ENCODE results near the gene CDADC1.

Gene CDADC1

DNA sequence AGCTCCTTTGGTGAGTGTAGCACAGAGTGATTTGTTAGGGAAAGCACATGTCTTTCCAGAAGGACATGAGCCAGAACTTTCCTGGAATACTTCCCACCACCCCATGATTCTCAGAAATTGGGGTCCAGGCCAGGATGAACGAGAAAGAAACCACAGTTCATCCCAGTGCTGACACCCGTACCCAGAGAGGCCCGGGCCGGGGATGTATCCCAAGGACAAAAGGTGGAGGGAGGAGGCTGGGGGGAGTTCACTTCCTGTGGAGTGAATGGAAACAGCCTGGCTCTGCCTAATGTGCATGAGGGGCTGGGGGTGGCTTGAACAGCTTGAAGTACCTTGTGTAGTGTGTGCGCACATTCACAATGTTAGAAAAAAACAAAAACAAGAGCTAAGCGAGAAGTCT lies 47.5 kb downstream of the CDADC1 start:
- DNase-seq (ENCODE audit: low read depth in 2 of 2): no peak

DNA sequence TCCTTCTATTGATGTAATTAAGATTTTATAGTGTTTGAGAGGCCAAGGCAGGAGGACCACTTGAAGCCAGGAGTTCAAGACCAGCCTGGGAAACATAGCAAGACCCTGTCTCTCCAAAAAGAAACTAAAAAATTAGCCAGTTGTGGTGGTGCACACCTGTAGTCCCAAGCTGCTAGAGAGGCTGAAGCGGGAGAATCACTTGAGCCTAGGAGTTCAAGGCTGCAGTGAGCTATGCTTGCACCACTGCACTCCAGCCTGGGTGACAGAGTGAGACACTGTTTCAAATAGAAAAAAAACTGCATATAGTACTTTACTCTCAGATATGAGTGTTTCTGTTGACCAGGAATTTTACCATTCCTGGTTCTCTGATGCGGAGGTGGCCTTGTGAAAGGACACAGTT lies 48.9 kb downstream of the CDADC1 start:
- DNase-seq (ENCODE audit: low read depth in 2 of 2): no peak

DNA sequence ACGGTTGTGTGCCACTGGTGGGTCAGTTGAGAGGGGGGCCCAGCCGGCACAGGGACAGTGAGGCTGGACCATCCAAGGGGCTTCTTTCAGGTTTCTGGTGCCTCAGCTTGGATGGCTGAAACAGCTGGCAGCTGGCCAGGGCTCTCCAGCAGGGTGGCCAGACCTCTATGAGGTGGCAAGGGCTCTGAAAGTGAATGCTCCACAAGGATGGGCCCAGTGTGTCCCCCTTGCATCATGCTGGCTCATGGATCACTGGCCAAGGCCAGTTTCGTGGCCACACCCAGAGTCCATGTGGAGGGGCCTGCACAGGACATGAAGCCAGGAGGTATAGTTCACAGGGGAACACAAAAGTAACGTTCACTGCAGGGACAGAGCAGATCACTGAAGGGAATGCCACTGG lies 49.6 kb downstream of the CDADC1 start:
- no peak for DNase-seq (ENCODE audit: low read depth in 2 of 2)

DNA sequence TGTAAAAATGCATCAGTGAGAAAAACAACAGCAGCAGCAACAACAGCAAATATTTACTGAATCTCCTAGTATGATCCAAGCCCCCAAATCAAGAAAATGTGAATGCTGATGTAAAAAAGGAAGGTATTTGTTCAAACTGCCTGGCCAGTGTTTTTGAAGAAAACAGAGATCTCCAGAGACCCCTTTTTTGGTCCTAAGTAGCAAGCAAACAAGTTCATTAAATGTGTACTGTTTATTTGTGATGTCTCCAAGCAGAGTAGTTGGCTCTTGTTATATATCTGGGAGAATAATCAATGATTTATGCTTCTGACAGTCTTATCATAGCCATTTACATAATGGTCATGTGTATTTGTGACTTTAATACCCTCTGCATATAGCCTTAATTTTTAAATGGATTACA lies 50.7 kb downstream of the CDADC1 start:
- DNase-seq (ENCODE audit: low read depth in 2 of 2): no peak

DNA sequence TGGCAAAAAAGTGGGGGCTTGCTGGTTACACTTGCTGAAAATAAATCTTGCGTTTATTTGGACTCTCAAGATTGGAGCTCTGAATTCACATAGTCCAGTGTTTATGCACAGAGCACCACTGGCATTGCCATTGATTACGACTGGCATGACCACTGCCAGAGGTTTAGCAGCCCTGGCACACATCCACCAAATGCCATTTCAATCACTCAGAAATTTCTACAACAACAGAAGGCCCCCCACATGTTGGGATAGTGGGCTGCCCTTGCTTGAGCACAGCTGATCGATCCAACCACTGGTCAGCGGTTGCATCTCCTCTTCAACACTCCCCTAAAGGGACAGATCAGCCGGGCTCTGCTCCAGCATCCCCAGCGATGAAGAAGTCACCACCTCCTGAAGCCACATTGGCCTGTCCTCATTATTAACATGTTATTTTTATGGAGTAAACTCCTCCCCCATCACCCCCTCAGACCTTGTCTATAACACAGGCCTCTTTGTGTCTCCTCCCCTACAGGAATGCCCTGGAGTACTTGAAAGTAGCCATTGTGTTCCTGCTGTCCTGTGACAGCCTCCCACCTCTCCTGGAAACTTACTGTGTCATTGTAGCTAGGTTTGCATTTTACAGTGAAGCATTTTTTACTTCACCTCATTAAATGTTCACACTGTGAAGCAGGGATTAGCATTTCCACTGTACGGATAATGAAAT lies 51.3 kb downstream of the CDADC1 start:
- no peak for DNase-seq (ENCODE audit: low read depth in 2 of 2)

DNA sequence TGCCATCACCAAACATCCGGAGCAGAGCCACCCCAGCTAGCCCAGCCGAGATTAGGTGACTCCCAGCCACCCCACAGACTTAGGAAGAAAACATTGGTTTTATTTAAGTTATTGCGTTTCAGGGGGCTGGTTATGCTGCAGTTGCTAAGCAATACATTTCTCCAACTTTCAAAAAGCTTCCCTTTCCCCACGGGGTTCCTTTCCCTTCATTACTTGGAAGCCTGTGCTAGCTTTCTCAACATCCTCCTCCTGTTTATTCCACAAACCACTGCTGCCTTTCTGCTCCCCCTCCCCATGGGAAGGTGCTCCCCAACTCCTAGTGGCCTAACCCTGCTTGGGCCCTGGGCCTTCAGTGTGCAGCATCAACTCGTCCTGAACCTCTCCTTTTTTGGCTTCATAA lies 52.6 kb downstream of the CDADC1 start:
- DNase-seq (ENCODE audit: low read depth in 2 of 2): no peak

DNA sequence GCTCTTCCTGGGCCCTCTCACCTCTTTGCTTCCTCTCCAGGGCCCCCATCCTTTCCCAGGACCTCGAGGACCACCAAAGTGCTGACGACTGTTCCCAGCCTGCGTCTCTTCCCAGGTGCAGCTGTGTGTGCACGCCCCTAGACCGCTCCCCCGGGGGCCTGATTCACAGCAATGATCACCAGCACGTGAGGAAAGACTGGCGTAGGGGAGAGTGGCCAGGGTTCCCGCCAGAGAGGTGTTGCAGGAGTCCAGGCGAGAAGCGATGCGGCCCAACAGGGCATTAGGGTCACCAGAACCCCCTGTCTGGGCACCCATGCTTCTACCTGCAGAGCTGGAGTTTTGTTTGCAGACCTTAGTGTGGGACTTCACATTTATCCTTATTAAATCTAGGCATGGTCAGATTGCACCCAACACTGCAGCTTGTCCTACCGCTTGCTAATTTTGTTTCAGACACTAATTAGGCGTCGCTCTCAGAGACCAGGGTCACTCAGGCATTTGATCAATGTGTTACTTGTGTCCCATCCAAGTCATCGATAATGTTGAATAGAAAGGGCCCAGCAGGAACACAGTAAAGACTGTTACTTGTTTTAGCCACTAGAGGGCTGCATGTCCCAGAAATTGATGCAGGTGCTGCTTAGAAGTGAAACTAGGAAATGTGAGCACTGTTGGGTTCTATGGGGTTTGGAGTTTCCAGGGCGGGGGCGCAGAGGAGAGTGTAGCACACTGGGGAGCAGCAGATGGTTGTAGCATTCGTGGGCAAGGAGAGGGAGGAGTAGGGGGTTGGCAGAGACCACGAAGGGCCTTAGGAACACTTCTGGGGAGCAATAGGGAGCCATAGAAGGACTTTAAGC lies 53.2 kb downstream of the CDADC1 start:
- peak; percentile 45 to 58 for DNase-seq (ENCODE audit: low read depth in 2 of 2)

DNA sequence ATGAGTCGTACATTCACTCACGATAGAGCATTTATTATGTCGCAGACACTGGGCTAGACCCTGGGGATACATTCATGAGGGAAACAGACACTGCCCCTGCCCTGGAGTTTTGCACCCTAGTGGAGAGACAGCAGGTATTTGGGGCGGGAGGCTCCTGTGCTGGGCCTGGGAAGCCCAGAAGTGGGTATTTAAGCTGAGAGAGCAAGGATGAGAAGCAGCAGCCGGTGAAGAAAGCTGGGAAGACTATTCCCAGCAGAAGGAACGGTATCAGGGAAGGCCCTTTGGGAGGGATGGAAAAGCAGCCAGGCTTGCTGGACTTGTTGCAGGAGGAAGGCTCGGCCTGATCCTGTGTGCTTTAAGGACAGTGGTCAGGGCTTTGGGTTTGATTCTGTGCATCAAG lies 54.5 kb downstream of the CDADC1 start:
- DNase-seq (ENCODE audit: low read depth in 2 of 2): no peak

DNA sequence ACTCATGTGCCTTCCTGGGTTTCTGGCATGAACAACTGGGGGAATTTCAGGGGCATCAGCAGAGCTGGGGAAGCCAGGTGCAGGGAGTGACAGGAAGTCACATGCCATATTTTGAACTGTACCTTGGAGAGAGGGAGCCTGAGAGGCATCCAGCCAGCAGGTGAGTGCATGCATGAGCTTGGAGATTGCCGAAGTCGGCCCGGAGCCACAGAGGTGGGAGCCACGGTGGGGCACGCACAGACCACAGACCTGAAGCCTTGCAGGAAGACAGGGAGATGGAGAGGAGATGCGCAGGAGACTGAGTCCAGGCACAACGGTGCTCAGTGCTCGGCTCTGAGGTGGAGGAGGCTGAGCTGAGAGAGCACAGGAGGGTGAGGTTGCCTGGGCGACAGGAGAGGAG lies 55.1 kb downstream of the CDADC1 start:
- no peak for DNase-seq (ENCODE audit: low read depth in 2 of 2)

DNA sequence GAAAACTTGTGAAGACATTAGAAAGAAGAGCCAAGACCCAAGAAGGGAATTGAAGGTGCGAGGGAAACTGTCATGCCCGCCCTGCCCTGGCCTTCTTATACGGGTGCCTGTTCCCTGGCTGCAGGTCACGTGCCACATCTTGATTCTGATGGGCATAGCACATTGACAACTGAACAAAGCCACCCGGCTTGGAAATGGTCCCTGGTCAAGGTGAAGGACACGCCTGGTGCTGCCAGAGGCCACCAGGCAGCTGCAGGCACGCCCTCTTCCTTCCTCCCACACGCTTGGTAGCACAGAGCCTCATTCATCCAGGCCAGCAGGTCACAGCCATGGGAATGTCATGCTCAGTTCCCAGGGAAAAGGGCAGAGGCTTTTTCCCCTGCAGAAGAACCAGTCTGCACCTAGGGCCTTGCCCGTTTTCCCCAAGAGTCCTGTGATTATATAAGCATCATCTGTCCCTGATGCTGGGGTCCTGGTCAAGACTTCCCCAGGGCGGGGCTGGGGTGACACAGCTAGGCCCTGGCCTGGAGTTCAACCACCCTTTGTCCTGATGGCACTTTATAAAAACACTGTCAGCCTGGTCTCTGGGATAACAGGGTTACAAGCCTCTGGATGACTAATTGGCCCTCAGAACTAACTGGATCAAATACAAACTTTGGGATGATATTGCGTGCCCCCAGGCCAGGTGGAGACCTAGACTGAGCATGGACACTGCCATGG lies 56.0 kb downstream of the CDADC1 start:
- no peak for DNase-seq (ENCODE audit: low read depth in 2 of 2)

DNA sequence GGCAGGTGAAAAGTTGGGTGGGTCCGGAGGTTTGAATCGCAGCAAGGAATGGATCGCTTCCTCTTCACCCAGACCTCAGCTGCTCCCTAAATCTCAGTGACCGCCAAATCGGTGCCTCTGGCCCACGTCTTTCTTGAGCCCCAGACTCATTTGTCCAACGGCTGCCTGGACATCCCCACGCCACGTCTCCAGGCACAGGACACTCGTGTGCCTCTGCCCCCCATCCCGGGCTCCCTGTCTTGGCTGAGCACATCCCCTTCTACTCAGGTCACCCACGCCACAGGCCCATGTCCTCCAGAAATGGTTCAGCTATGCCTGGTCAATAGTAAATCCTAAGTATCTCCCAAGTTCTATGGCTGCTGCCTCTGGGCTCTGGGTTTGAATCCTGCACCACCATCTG lies 56.6 kb downstream of the CDADC1 start:
- DNase-seq (ENCODE audit: low read depth in 2 of 2): no peak

DNA sequence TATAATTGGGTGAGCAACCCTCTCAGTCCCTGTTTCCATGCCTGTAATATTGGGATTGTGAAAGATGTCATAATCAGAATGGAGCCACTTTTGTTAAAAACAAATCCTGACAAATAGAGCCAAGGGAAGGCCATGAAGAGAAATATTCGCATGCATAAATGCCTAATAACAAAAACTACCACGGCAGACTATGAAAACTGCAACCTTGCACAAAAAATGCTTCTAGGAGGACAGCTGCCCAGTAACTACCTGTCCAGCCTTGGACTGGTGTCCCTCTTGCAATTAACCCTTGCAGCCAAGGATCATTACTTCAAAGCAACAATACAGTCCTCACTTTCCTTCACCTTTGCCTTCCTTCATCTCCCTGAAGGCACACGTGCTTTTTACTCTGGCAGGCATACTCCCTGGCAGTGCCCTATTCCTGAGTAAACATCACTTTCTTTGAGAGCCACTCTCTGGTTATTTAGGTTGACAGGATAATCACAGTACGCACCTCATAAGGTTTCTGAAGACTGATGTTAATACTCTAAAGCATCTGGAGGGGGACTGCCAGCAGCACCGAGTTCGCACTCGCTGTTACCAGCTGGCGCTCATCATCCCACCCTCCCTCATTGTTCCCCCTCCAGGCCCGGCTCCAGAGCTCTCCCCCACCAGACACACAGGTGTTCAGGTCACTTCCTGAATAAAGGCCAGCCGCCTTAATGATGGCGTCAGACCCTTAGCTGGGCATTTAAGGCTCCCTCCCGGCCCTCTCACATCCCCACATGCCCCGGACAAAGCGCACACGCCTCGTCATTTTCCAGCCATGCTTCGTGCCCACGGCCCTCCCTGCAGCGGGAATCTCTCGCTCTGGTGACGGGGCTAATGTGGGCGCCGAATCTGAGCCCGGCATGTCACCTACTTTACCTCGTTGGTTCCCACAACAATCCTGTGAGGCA lies 57.3 kb downstream of the CDADC1 start:
- DNase-seq (ENCODE audit: low read depth in 2 of 2): no peak

DNA sequence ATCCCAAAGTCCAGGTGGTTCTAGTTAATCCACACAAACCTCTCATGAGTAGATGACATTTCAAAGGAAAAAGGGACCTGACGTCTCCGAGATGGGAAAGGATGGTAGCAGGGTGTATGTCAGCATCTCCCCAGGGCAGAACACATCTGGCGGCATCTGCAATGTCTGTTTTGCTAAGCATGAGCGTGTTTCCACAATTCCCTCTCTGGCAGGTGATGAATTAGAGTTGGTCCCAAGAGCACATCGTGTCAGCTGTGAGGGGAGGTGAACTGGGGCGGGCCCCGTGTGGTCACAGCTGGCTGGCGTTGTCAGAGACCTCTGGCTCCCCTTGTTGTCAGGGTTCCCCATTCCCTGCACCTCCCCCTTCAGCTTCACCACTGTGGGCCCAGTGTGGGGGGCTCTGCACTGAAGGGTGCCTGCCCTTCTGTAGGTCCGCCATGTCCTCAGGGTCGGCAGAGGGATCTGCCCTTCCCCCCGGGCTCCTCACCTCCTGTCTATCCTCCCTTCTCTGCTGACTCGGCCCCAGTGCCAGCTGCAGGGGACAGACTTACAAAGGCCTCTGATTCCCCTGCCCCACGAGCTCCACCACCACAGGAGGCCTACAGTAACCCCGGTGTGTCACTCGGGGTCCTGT lies 58.2 kb downstream of the CDADC1 start:
- no peak for DNase-seq (ENCODE audit: low read depth in 2 of 2)

DNA sequence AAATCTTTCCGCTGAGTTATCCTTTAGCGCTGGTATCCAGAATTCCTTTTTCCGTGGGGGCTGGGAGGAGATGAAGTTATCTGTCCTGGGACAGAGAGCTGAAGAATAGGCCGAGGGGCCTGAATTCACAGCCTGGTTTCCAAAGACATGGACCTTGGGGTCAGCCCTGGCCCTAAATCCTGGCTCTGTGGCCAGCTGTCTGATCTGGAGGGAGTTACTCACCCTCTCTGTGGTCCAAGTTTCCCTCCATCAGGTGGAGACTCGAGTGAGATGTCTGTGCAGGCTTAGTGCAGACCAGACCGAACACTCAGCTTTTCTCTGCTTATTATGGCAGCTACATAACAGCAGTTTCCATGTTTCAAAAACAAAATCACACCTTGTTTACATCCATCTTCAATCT lies 59.6 kb downstream of the CDADC1 start:
- DNase-seq (ENCODE audit: low read depth in 2 of 2): no peak

DNA sequence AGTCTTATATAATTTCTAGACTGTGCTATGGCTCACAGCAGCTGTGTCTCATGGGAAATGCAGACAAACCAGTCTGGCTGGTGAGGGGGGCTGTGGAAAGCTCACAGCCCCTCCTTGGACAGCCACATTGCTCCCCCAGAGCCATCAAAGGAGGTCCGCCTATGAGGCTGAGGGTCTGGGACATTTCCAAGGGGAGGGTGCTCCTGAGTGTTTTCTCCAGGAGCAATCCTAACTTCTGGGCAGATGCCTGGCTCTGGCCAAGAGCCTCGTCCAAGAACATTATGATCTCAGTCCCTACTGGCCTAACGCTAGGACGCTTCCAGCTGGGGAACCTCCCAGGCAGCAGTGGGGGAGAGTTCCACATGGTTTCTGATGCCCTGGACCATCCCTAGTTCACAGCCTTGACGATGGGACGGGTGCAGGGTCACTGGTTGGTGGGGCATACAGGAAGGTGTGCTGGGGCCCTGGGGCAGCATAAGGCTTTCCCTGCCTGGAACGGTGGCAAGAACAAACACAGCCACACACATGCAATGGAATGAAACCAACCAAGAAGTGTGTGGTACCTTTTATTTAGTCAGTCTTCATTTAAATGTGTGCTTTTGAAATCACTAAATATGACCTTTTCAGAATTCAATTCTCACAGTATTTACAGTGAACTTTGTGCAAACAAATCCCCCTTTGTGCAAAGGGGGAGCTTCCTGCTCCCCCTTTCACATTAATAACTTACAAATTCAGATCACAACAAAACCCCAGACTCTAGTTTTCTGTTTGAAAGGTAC lies 60.6 kb downstream of the CDADC1 start:
- no peak for DNase-seq (ENCODE audit: low read depth in 2 of 2)

DNA sequence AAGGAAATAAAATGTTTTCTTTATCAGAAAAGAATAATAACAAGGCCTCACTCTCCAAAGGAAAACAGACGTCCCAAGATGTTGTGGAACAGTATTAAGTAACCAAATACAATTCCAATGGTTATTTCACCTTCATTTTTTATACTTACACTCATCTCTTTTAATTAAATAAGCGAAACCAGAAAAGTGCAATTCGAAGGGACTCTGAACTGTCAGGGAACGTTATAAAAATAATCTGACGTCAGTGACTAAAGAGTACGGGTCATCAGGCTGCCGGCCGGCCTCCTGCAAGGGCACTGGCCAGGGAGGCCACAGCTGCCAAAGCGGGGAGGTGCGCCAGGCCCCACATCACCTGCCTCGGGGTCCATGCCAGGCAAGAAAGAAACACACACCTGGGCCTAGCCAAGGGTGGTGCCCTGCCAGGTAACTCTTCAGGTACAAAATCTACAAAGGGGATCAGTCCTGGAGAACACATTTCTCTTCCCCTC lies 61.2 kb downstream of the CDADC1 start:
- no peak for DNase-seq (ENCODE audit: low read depth in 2 of 2)

DNA sequence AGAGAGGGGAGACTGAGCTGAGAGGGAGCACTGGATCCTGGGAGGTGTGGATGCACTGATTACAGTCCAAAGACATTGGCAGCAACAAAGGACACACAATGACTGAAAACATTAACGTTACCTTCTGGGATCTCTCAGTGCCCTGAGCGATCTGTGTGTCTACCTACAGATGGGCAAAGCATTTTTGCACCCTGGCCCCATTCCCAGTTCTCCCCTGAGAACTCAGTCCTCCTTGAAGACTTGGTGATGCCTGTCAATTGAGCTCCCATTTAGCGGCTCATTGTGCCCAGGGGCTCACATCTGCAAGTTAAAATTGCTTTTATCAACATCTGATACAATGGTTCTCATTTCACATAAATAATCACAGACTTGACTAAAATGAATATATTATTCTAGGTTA lies 62.5 kb downstream of the CDADC1 start:
- DNase-seq (ENCODE audit: low read depth in 2 of 2): no peak

DNA sequence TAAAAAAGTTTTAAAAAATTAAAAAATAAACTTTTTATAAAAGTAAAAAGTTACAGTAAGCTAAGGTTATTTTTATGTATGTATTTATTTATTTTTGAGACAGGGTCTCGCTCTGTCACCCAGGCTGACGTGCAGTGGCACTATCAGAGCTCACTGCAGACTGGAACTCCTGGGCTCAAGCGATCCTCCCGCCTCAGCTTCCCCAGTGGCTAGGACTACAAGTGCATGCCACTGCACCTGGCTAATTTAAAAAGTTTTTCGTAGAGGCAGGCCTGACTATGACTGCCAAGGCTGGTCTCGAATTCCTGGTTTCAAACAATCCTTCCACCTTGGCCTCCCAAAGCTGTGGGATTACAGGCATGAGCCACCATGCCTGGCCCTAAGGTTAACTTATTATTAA lies 64.1 kb downstream of the CDADC1 start:
- DNase-seq (ENCODE audit: low read depth in 2 of 2): no peak

DNA sequence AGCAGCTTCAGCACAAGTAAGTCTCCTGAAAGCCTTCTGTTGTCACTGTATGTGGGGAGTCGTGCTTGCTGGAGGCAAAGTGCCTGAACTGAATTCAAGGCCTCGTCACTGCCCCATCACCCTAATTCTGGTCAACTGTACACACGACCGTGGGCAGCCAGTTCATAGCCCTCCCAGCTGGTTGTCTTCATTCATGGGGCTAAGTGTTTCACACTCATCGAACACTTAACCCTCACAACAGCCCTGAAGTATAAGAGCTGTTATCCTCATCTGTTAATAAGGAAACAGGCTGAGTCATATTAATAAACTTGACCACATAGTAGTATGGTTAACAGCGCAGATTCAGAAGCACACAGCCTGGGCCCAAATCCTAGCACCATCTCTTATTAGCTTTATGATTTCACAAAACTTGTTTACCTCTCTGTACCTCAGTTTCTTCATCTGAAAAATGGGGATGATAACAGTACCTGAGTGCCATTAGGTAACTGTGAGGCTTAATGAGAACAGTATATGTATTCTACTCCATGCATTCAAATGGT lies 66.7 kb downstream of the CDADC1 start:
- DNase-seq (ENCODE audit: low read depth in 2 of 2): no peak

DNA sequence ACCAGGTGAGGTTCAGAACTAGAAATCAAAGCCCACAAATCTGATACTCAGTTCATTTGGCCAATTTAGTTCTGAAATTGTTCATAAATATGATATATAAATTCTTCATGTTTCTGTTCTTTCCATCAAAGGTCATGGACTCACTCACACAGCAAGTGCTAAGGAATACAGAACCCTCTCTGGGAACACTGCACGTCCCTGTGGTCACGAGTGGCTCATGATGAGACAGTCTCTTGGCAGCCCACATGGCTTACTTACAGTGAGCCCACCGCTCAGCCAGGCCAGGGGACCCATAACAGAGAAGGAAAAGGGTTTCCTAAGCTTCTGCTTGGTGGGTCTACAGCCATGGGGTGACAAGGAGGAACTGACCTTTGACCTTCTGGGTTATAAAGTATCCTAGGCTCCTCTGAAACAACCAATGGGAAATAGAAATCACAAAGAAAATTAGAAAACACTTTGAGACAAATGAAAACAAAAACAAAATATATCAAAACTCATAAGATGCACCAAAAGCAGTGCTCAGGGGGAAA lies 67.4 kb downstream of the CDADC1 start:
- DNase-seq (ENCODE audit: low read depth in 2 of 2): no peak

Measured in activated CD8-positive, alpha-beta memory T cell treated with anti-CD3 and anti-CD28 coated beads for 4 hours (primary cell).